GM04503 (cell line): ENCODE results near the gene TPGS1.

Source experiments
- DNase-seq: peaks from one replicate; pipeline ENCODE4 v3.0.0-alpha.2; 2012; ENCODE audit warnings: low read depth

The TPGS1 gene

GRCh38 chr19:507286-508203 lies at the start of gene TPGS1:
TPGS1 (plus strand) TSS chr19:507497; CDS start chr19:507507, 10 bp downstream.
- DNase-seq: no peak

GRCh38 chr19:457636-458035 lies 49.7 kb upstream of the TPGS1 start:
- DNase-seq: no peak

- DNase-seq: no peak
Observed at GRCh38 chr19:458091-459042, 48.9 kb upstream of the TPGS1 start.

GRCh38 chr19:459724-460511 lies 47.4 kb upstream of the TPGS1 start:
- DNase-seq: no peak

- DNase-seq: no peak
Observed at GRCh38 chr19:460877-461720, 46.2 kb upstream of the TPGS1 start, which contains the start of gene SHC2. SHC2 (minus strand) TSS chr19:461033; CDS start chr19:460996, 37 bp downstream.

GRCh38 chr19:461721-462551 lies 45.4 kb upstream of the TPGS1 start:
- DNase-seq: no peak

GRCh38 chr19:463483-464207 lies 43.7 kb upstream of the TPGS1 start:
- no peak for DNase-seq

- no peak for DNase-seq
Observed at GRCh38 chr19:464208-464545, 43.1 kb upstream of the TPGS1 start.

- no peak for DNase-seq
Observed at GRCh38 chr19:465056-465816, 42.1 kb upstream of the TPGS1 start.

- DNase-seq: no peak
Observed at GRCh38 chr19:467554-467953, 39.7 kb upstream of the TPGS1 start.

- no peak for DNase-seq
Observed at GRCh38 chr19:468587-469256, 38.6 kb upstream of the TPGS1 start.

- DNase-seq: no peak
Observed at GRCh38 chr19:469833-470232, 37.5 kb upstream of the TPGS1 start.

- no peak for DNase-seq
Observed at GRCh38 chr19:470701-471100, 36.6 kb upstream of the TPGS1 start.

GRCh38 chr19:472005-472858 lies 35.1 kb upstream of the TPGS1 start:
- no peak for DNase-seq

- no peak for DNase-seq
Observed at GRCh38 chr19:474126-475078, 32.9 kb upstream of the TPGS1 start.

- no peak for DNase-seq
Observed at GRCh38 chr19:475360-475759, 31.9 kb upstream of the TPGS1 start.
